DOHH2 (cell line): Measurements from ENCODE around the gene ENO1.

Experiments used
- CTCF ChIP-seq: fragments of 200-600 bp; sonication (generic); IDR thresholded peaks from one replicate; pipeline ENCODE4 v1.5.1; 2014; ENCODE audit warnings: antibody characterized with exemption, mild to moderate bottlenecking, low read depth, low read length; ENCODE audit not compliant: poor library complexity, severe bottlenecking
- EZH2phosphoT487 ChIP-seq: fragments of 200-600 bp; sonication (generic); IDR thresholded peaks from 2 replicates; pipeline ENCODE4 v1.6.1; 2017; ENCODE audit warnings: borderline replicate concordance, mild to moderate bottlenecking, antibody characterized with exemption, low read length, moderate library complexity, mixed read lengths

DNA sequence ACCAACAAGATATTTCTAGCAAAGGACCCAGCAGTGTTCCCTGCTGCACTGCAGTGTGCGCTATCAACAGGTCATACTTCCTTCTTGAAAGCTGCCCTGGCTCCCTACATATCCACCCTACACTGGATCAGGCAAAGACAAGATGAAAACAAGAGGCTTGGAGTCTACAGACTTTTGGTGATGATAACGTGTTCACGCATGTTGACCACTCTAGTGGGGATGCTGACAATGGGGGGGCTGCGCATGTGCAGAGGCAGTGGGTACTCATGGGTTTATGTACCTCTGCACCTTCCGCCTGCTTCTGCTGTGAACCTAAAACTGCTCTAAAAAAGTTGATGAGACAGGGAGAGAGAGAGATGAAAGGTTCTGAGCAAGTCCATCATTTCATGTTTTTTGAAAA lies 5.5 kb downstream of the ENO1 start:
- no peak for TF ChIP-seq CTCF
- no peak for TF ChIP-seq EZH2phosphoT487
